ENCODE measurements around the gene GATA5. TPM values are rescaled to one million over a fixed set of nuclear protein-coding genes. Genes with fewer than 3 reads are reported as not detected.
"Not testable (repeated sequence)": the region's sequence is repeated elsewhere in the genome, so short reads cannot be mapped to it uniquely, and the experiment has no call there.

GATA5 gene
- total RNA-seq, 1 donor from 2014 or later, result not detected

- H3K36me3 ChIP-seq, result no peaks in the 10 kb centered on the region
- no peaks in the 10 kb centered on the region for H3K9me3 ChIP-seq
- intact Hi-C loops (cut with DNase I), result loop anchor here (5.0 kb wide), 1 partner anchor 193 kb away; the partner anchor contains the start of gene ADRM1
- no peak overlapping the region for H3K27ac ChIP-seq
- TF ChIP-seq, protein P1, sequence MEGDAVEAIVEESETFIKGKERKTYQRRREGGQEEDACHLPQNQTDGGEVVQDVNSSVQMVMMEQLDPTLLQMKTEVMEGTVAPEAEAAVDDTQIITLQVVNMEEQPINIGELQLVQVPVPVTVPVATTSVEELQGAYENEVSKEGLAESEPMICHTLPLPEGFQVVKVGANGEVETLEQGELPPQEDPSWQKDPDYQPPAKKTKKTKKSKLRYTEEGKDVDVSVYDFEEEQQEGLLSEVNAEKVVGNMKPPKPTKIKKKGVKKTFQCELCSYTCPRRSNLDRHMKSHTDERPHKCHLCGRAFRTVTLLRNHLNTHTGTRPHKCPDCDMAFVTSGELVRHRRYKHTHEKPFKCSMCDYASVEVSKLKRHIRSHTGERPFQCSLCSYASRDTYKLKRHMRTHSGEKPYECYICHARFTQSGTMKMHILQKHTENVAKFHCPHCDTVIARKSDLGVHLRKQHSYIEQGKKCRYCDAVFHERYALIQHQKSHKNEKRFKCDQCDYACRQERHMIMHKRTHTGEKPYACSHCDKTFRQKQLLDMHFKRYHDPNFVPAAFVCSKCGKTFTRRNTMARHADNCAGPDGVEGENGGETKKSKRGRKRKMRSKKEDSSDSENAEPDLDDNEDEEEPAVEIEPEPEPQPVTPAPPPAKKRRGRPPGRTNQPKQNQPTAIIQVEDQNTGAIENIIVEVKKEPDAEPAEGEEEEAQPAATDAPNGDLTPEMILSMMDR (IDR thresholded peaks at IDR 0.05), result no peak
- no peak for DNase-seq (ENCODE audit: low spot score in 2 of 2)
- H3K4me3 ChIP-seq, result no peak overlapping the region
- no peaks in the 10 kb centered on the region for H3K4me1 ChIP-seq
- peaks cover 4% of the 10 kb centered on the region for H3K27me3 ChIP-seq
Measured at GRCh38 chr20:62494980-62495748, 19.4 kb upstream of the GATA5 start.

- no peak overlapping the region for H3K4me3 ChIP-seq
- no peak for DNase-seq (ENCODE audit: low spot score in 2 of 2)
- H3K36me3 ChIP-seq, result no peaks in the 10 kb centered on the region
- H3K4me1 ChIP-seq, result no peaks in the 10 kb centered on the region
- intact Hi-C loops (cut with DNase I), result no loop called here
- no peaks in the 10 kb centered on the region for H3K9me3 ChIP-seq
- TF ChIP-seq, protein P1 (IDR thresholded peaks at IDR 0.05), result no peak
- H3K27me3 ChIP-seq, result peaks cover 4% of the 10 kb centered on the region
- no peak overlapping the region for H3K27ac ChIP-seq
Measured at GRCh38 chr20:62494537-62494936, 18.7 kb upstream of the GATA5 start.

- Histone ChIP-seq H3K27me3 (peaks cover 4% of the 10 kb centered on the region), H3K4me1 (no peaks in the 10 kb centered on the region), H3K27ac (no peak overlapping the region), H3K4me3 (no peak overlapping the region), H3K9me3 (no peaks in the 10 kb centered on the region), H3K36me3 (no peaks in the 10 kb centered on the region)
- intact Hi-C loops (cut with DNase I), result no loop called here
- no peak for DNase-seq (ENCODE audit: low spot score in 2 of 2)
- TF ChIP-seq, protein P1 (IDR thresholded peaks at IDR 0.05), result no peak
Measured at GRCh38 chr20:62493886-62494285, 18.1 kb upstream of the GATA5 start.

DNA sequence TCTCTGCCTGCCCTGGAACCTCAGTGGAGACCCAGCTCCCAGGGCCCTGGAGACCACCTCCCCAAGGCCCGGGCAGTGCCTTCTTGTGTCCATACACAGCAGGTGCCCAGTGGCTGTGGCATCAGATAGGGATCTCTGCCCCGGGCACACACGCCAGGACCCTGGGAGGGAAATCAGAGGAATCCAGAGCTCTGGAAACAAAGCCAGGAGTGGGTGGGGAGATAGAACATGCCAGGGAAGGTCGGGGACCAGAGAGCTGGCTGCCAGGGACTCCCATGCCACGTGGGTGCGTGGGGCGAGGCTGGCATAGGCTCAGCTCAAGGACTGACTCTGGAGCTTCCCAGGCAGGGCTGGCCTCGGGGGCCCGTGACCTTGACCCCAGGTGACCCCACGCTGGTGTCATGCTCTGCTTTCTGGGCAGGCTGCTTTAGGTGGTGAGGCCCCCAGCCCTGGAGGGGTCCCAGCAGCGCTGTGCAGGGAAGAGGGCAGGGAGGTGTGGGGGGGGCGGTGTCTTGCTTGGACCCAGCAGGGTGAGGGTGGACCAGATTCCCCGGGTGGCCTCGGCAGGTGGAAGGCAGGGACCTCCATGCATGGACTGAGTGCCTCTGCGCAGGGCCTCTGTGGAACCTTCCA lies 17.6 kb upstream of the GATA5 start:
- DNase-seq (ENCODE audit: low spot score in 2 of 2), result no peak
- TF ChIP-seq, protein P1 (IDR thresholded peaks at IDR 0.05), result no peak
- peaks cover 4% of the 10 kb centered on the region for H3K27me3 ChIP-seq
- H3K4me1 ChIP-seq, result no peaks in the 10 kb centered on the region
- no peaks in the 10 kb centered on the region for H3K9me3 ChIP-seq
- intact Hi-C loops (cut with DNase I), result no loop called here
- no peaks in the 10 kb centered on the region for H3K36me3 ChIP-seq
- no peak overlapping the region for H3K27ac ChIP-seq
- H3K4me3 ChIP-seq, result no peak overlapping the region

GRCh38 chr20:62492711-62493110 lies 16.9 kb upstream of the GATA5 start:
- H3K4me1 ChIP-seq, result no peaks in the 10 kb centered on the region
- intact Hi-C loops (cut with DNase I), result no loop called here
- no peaks in the 10 kb centered on the region for H3K36me3 ChIP-seq
- peaks cover 4% of the 10 kb centered on the region for H3K27me3 ChIP-seq
- H3K4me3 ChIP-seq, result no peak overlapping the region
- TF ChIP-seq, protein P1 (IDR thresholded peaks at IDR 0.05), result no peak
- no peaks in the 10 kb centered on the region for H3K9me3 ChIP-seq
- no peak for DNase-seq (ENCODE audit: low spot score in 2 of 2)
- H3K27ac ChIP-seq, result no peak overlapping the region

DNA sequence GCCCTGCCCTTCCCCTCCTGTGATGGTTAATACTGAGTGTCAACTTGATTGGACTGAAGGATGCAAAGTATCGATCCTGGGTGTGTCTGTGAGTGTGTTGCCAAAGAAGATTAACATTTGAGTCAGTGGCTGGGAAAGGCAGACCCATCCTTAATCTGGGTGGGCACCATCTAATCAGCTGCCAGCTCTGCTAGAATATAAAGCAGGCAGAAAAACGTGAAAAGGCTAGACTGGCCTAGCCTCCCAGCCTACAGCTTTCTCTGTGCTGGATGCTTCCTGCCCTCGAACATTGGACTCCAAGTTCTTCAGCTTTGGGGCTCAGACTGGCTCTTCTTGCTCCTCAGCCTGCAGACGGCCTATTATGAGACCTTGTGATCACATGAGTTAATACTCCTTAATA lies 15.0 kb upstream of the GATA5 start:
- H3K4me3 ChIP-seq; H3K27ac ChIP-seq; intact Hi-C loops (cut with DNase I); H3K9me3 ChIP-seq; H3K4me1 ChIP-seq; H3K27me3 ChIP-seq; DNase-seq (ENCODE audit: low spot score in 2 of 2); H3K36me3 ChIP-seq: not testable (repeated sequence)

Data from ascending aorta (tissue), 2 donors.